ENCODE data around the gene TEKT5.

- TF ChIP-seq POLR2A (IDR thresholded peaks at IDR 0.05) (no peak), CTCF (IDR thresholded peaks at IDR 0.05) (no peak)
Observed at GRCh38 chr16:10610499-10611184, 84.1 kb downstream of the TEKT5 start.
